ENCODE measurements around the gene FILIP1L.

The FILIP1L gene

GRCh38 chr3:99855900-99856299 is 258.4 kb downstream of the FILIP1L start:
- H3K9me3 ChIP-seq (ENCODE audit: insufficient read depth, low read length): no peaks in the 10 kb centered on the region
- H3K27me3 ChIP-seq (ENCODE audit: low read length): no peaks in the 10 kb centered on the region
- H4K20me1 ChIP-seq (ENCODE audit: low read depth, low read length): peaks cover 3% of the 10 kb centered on the region; the same call in 1 of the 2 replicates
- peaks cover 9% of the 10 kb centered on the region; the same call in 1 of the 2 replicates for H3K79me2 ChIP-seq (ENCODE audit: insufficient read depth, low read length)
- H3K36me3 ChIP-seq (ENCODE audit: low read length): no peaks in the 10 kb centered on the region
- H3K27ac ChIP-seq (ENCODE audit: low read depth, low read length): no peak overlapping the region
- H3K4me3 ChIP-seq (ENCODE audit: insufficient read depth, low read length, poor library complexity, severe bottlenecking): no peak overlapping the region
- no peak for TF ChIP-seq EZH2phosphoT487 (conservative IDR thresholded peaks at IDR 0.05; ENCODE audit: low read length)
- TF ChIP-seq, protein P1, sequence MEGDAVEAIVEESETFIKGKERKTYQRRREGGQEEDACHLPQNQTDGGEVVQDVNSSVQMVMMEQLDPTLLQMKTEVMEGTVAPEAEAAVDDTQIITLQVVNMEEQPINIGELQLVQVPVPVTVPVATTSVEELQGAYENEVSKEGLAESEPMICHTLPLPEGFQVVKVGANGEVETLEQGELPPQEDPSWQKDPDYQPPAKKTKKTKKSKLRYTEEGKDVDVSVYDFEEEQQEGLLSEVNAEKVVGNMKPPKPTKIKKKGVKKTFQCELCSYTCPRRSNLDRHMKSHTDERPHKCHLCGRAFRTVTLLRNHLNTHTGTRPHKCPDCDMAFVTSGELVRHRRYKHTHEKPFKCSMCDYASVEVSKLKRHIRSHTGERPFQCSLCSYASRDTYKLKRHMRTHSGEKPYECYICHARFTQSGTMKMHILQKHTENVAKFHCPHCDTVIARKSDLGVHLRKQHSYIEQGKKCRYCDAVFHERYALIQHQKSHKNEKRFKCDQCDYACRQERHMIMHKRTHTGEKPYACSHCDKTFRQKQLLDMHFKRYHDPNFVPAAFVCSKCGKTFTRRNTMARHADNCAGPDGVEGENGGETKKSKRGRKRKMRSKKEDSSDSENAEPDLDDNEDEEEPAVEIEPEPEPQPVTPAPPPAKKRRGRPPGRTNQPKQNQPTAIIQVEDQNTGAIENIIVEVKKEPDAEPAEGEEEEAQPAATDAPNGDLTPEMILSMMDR (IDR thresholded peaks at IDR 0.05; ENCODE audit: insufficient read depth, low read length, poor library complexity, severe bottlenecking): no peak
- H3K9me2 ChIP-seq (replicated peaks; ENCODE audit: insufficient read depth, low read length): no peaks in the 10 kb centered on the region
- no peak overlapping the region for H2AFZ ChIP-seq (ENCODE audit: low read depth, low read length, severe bottlenecking)
- H3K4me2 ChIP-seq (ENCODE audit: low read depth, low read length, poor library complexity, severe bottlenecking): no peak overlapping the region
- H3F3A ChIP-seq (ENCODE audit: insufficient read depth): no peaks in the 10 kb centered on the region
- no peak overlapping the region for H3K9ac ChIP-seq (ENCODE audit: low read length)

DNA sequence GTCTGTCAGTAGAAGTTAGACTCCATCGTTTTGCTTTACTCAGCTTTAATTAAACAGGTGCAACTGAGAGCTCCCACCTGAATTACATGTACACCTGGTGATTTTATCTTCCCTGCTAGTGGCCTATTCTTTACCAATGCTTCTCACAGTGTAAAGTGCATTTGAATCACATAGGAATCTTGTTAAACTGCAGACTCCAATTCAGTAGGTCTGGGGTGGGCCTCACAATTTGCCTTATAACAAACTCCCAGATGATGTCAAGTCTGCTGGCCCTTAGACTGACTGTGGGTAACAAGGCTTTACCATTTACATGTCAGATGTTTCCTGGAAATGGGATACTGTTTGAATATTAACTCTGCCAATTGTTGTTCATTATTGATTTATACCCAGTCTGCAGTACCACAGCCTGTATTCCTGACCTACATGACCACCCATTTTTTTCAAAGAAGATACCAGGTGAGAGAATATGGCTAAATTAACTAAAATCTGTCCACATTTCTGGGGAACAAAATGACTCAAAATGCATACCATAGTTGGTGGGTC is 259.5 kb downstream of the FILIP1L start:
- TF ChIP-seq, protein P1 (IDR thresholded peaks at IDR 0.05; ENCODE audit: insufficient read depth, low read length, poor library complexity, severe bottlenecking): no peak
- no peak for TF ChIP-seq EZH2phosphoT487 (conservative IDR thresholded peaks at IDR 0.05; ENCODE audit: low read length)
- H3K9me2 ChIP-seq (replicated peaks; ENCODE audit: insufficient read depth, low read length): no peaks in the 10 kb centered on the region
- H3K9me3 ChIP-seq (ENCODE audit: insufficient read depth, low read length): no peaks in the 10 kb centered on the region
- no peak overlapping the region for H3K4me2 ChIP-seq (ENCODE audit: low read depth, low read length, poor library complexity, severe bottlenecking)
- H4K20me1 ChIP-seq (ENCODE audit: low read depth, low read length): peaks cover 3% of the 10 kb centered on the region; the same call in 1 of the 2 replicates
- H2AFZ ChIP-seq (ENCODE audit: low read depth, low read length, severe bottlenecking): no peak overlapping the region
- H3F3A ChIP-seq (ENCODE audit: insufficient read depth): no peaks in the 10 kb centered on the region
- H3K9ac ChIP-seq (ENCODE audit: low read length): no peak overlapping the region
- peaks cover 9% of the 10 kb centered on the region; the same call in 1 of the 2 replicates for H3K79me2 ChIP-seq (ENCODE audit: insufficient read depth, low read length)
- no peaks in the 10 kb centered on the region for H3K36me3 ChIP-seq (ENCODE audit: low read length)
- H3K27me3 ChIP-seq (ENCODE audit: low read length): no peaks in the 10 kb centered on the region
- H3K27ac ChIP-seq (ENCODE audit: low read depth, low read length): no peak overlapping the region
- no peak overlapping the region for H3K4me3 ChIP-seq (ENCODE audit: insufficient read depth, low read length, poor library complexity, severe bottlenecking)

DNA sequence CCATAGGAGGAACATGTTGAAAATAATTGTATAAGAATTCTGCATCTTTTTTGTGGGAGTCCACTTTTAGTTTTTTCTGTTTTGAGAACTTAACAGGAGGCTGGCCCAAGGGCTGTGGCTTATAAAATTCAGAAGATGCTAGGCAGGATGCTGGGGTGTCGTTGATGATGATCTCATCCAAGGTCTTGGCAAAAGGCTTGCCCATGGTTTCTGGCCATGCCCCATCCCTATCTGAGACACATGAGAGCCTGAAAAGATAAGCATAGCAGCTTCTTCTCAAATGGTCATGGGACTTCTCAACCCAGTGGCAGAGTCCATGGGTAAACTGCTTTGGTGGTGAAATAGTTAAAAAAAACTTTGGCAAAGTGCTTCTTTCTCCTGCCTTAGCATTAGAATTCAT is 261.4 kb downstream of the FILIP1L start:
- Histone ChIP-seq H4K20me1 (ENCODE audit: low read depth, low read length) (peaks cover 3% of the 10 kb centered on the region; the same call in 1 of the 2 replicates), H3K9me2 (replicated peaks; ENCODE audit: insufficient read depth, low read length) (no peaks in the 10 kb centered on the region), H3K9ac (ENCODE audit: low read length) (no peak overlapping the region), H3F3A (ENCODE audit: insufficient read depth) (no peaks in the 10 kb centered on the region), H3K27me3 (ENCODE audit: low read length) (no peaks in the 10 kb centered on the region), H3K4me2 (ENCODE audit: low read depth, low read length, poor library complexity, severe bottlenecking) (no peak overlapping the region), H3K27ac (ENCODE audit: low read depth, low read length) (no peak overlapping the region), H2AFZ (ENCODE audit: low read depth, low read length, severe bottlenecking) (no peak overlapping the region), H3K4me3 (ENCODE audit: insufficient read depth, low read length, poor library complexity, severe bottlenecking) (no peak overlapping the region), H3K79me2 (ENCODE audit: insufficient read depth, low read length) (peaks cover 9% of the 10 kb centered on the region; the same call in 1 of the 2 replicates), H3K9me3 (ENCODE audit: insufficient read depth, low read length) (no peaks in the 10 kb centered on the region), H3K36me3 (ENCODE audit: low read length) (no peaks in the 10 kb centered on the region)
- TF ChIP-seq, protein P1 (IDR thresholded peaks at IDR 0.05; ENCODE audit: insufficient read depth, low read length, poor library complexity, severe bottlenecking): no peak
- no peak for TF ChIP-seq EZH2phosphoT487 (conservative IDR thresholded peaks at IDR 0.05; ENCODE audit: low read length)
